NT2/D1 (cell line): ENCODE results near the gene SH2D3C.

Source experiments
- DNase-seq: peaks from one replicate; pipeline ENCODE4 v3.0.0-alpha.2; 2011; ENCODE audit warnings: low read depth, low spot score
- H3K27me3 ChIP-seq: 2 replicates; pipeline ENCODE4 v1.6.0; 2011; ENCODE audit warnings: mild to moderate bottlenecking; ENCODE audit not compliant: insufficient read length, insufficient read depth
- H3K36me3 ChIP-seq: 2 replicates; pipeline ENCODE4 v1.6.1; 2011; ENCODE audit warnings: mild to moderate bottlenecking, low read length, mixed read lengths; ENCODE audit not compliant: insufficient read depth, insufficient read length
- H3K4me1 ChIP-seq: 2 replicates; pipeline ENCODE4 v1.5.1; 2011; ENCODE audit not compliant: insufficient read depth, insufficient read length
- H3K4me3 ChIP-seq: 2 replicates; pipeline ENCODE4 v1.5.1; 2011; ENCODE audit warnings: low read depth; ENCODE audit not compliant: insufficient read length
- H3K9ac ChIP-seq: 2 replicates; pipeline ENCODE4 v1.6.0; 2011; ENCODE audit warnings: low read depth; ENCODE audit not compliant: insufficient read length
- H3K9me3 ChIP-seq: 2 replicates; pipeline ENCODE4 v1.5.1; 2011; ENCODE audit warnings: mild to moderate bottlenecking, low read length; ENCODE audit not compliant: insufficient read depth
- SUZ12 ChIP-seq: IDR thresholded peaks from 2 replicates; pipeline ENCODE4 v1.6.1; 2011; ENCODE audit not compliant: insufficient read length, insufficient read depth; ENCODE audit errors: extremely low read depth
- YY1 ChIP-seq: IDR thresholded peaks from 2 replicates; pipeline ENCODE4 v1.6.1; 2011; ENCODE audit not compliant: insufficient read length, insufficient read depth
- ZNF274 ChIP-seq: IDR thresholded peaks from 2 replicates; pipeline ENCODE4 v1.6.1; 2011; ENCODE audit warnings: mild to moderate bottlenecking, low read depth, low read length

Gene SH2D3C

DNA sequence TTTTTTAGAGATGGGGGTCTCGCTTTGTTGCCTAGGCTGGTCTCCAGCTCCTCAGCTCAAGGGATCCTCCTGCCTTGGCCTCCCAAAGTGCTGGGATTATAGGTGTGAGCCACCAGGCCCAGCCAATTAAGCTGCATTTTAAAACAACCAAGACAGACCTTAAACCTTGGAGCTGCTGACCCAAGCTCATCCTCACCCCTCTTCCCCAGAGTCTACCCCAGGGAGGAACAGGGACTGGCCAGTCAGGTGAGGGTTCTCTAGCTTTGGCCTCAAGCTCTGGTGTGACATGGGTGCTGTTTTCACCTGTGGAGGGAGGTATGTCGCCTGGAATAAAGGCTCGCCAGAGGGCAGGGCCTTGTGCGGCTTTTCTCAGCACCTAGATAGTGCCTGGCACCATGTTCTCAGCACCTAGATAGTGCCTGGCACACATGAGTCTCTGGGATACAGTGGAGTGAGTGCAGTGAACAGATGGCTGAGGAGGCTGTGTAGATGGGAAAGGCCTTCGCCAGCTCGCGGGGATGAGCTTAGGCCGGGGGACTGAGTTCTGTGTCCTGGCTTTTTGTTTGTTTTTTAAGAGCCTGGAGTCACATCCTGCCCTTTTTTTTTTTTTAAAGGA is 14.7 kb upstream of the SH2D3C start:
- Histone ChIP-seq H3K9me3 (no peaks in the 10 kb centered on the region), H3K27me3 (no peaks in the 10 kb centered on the region), H3K4me3 (no peak overlapping the region), H3K36me3 (peaks cover 56% of the 10 kb centered on the region), H3K4me1 (peaks cover 15% of the 10 kb centered on the region), H3K9ac (peak overlapping the region; percentile 29)
- DNase-seq: no peak
- no peak for TF ChIP-seq ZNF274
- TF ChIP-seq SUZ12: no peak
- no peak for TF ChIP-seq YY1

DNA sequence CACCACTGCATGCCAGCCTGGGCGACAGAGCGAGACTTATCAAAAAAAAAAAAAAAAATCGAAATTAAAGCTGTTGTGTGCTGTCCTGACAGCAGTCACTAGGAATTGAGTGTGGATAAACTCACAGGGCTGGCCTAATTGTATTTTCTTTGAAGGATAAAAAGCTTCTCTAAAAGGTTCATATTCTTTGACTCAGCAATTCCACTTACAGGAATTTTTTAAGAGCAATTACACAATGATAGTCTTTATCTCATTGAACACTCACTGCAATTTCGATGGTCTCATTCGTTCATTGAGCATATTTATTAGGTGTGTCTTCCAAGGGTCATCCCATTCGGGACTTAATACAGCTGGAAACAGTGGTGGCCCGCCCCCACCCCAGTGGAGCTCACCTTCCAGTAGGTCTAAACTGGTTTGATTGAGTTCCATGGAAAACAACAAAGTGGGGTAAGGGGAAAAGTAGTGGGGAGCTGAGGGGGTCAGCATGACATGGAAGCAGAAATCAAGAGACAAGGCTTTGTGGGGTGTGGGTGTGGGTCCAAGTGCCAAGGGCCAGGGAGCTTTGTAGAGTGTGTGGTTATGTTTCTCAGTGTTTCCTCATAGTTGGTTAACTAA is 14.1 kb upstream of the SH2D3C start:
- peaks cover 62% of the 10 kb centered on the region for H3K36me3 ChIP-seq
- H3K27me3 ChIP-seq: no peaks in the 10 kb centered on the region
- TF ChIP-seq ZNF274: no peak
- no peak for TF ChIP-seq YY1
- TF ChIP-seq SUZ12: no peak
- H3K4me3 ChIP-seq: no peak overlapping the region
- H3K9me3 ChIP-seq: no peaks in the 10 kb centered on the region
- H3K9ac ChIP-seq: no peak overlapping the region
- DNase-seq: no peak
- H3K4me1 ChIP-seq: peaks cover 15% of the 10 kb centered on the region

DNA sequence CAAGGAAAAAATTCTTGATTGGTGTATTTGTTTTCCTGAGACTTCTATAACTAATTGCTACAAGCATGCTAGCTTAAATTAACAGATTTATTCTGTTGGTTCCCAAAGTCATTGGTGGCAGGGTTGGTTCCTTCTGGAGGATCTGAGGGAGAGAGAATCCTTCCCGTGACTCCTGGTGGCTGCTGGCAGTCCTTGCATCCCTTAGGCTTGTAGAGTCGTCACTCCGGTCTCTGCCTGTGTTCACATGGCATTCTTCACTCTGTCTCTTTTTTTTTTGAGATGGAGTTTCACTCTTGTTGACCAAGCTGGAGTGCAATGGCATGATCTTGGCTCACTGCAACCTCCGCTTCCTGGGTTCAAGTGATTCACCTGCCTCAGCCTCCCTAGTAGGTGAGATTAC is 12.6 kb upstream of the SH2D3C start:
- Histone ChIP-seq H3K27me3 (no peaks in the 10 kb centered on the region), H3K9me3 (no peaks in the 10 kb centered on the region), H3K9ac (no peak overlapping the region), H3K4me3 (no peak overlapping the region), H3K4me1 (peaks cover 18% of the 10 kb centered on the region), H3K36me3 (peaks cover 72% of the 10 kb centered on the region)
- DNase-seq: no peak
- no peak for TF ChIP-seq SUZ12
- no peak for TF ChIP-seq ZNF274
- TF ChIP-seq YY1: no peak

DNA sequence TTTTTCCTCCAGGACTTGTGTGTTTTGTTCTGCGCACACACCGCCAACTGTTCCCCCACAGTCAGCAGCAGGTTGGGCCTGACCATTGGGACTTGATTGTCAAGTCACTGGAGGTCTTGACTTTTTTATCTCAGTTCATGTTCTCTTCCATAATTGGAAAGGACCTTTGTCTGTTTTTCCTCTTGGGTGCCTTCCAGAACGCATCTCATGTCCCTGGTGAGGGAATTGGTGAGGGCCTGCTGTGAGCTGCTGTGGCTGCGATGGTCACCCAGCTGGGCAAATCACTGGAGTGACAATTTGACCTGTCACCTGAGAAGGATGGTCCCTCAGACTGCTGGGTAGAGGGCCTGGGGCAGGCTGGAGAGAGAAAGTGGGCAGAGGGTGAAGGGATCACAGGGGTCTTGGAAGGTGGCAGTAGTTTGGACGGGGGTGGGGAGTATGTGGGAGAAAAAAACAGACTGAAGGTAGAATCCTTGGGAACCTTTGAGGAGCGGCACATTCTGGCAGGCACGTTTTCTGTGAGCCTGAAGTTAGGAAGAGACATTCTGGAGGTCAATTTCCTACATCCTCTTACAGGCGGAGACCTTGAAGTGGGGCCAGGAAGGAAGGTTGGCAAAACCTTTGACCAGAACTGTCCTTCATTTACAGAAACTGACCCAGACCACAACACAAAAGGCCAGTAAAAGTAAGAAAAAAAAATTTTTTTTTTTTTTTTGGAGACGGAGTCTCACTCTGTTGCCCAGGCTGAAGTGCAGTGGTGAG is 11.8 kb upstream of the SH2D3C start:
- Histone ChIP-seq H3K4me1 (peaks cover 18% of the 10 kb centered on the region), H3K4me3 (no peak overlapping the region), H3K9ac (no peak overlapping the region), H3K9me3 (no peaks in the 10 kb centered on the region), H3K36me3 (peaks cover 72% of the 10 kb centered on the region), H3K27me3 (no peaks in the 10 kb centered on the region)
- DNase-seq: no peak
- TF ChIP-seq ZNF274 (no peak), YY1 (no peak), SUZ12 (no peak)

DNA sequence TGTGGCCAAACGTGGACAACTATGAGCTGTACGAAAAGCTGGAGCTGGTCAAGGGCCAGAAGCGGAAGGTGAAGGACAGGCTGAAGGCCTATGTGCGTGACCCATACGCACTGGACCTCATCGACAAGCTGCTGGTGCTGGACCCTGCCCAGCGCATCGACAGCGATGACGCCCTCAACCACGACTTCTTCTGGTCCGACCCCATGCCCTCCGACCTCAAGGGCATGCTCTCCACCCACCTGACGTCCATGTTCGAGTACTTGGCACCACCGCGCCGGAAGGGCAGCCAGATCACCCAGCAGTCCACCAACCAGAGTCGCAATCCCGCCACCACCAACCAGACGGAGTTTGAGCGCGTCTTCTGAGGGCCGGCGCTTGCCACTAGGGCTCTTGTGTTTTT is 10.7 kb upstream of the SH2D3C start:
- DNase-seq: no peak
- no peak for TF ChIP-seq SUZ12
- TF ChIP-seq YY1: no peak
- TF ChIP-seq ZNF274: no peak
- Histone ChIP-seq H3K9me3 (no peaks in the 10 kb centered on the region), H3K4me1 (peaks cover 20% of the 10 kb centered on the region), H3K27me3 (no peaks in the 10 kb centered on the region), H3K9ac (no peak overlapping the region), H3K4me3 (no peak overlapping the region), H3K36me3 (peaks cover 72% of the 10 kb centered on the region)

DNA sequence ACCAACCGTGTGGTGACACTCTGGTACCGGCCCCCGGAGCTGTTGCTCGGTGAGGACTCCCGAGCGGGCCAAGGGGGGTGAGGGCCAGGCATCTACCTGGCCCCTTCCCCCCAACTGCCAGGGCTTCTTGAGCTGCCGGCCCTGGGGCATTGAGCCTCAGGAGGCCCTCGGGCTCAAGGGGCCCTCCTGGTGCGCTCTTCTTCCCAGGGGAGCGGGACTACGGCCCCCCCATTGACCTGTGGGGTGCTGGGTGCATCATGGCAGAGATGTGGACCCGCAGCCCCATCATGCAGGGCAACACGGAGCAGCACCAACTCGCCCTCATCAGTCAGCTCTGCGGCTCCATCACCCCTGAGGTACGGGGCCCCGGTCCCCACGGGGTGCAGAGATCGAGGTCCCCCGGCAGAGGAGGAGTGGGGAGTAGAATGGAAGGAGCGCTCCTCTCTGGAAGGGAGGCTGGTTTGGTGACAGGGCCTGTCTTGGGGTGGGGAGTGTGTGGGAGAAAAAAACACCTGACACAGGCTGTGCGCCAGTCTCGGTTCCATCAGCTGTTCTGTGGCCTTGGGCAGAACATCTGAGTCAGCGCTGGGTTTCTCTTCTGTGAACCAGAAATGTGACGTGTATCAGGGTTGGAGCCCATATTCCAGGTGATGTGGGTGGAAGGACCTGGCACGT is 10.0 kb upstream of the SH2D3C start:
- Histone ChIP-seq H3K9ac (peak overlapping the region; percentile 22), H3K36me3 (peaks cover 68% of the 10 kb centered on the region)

DNA sequence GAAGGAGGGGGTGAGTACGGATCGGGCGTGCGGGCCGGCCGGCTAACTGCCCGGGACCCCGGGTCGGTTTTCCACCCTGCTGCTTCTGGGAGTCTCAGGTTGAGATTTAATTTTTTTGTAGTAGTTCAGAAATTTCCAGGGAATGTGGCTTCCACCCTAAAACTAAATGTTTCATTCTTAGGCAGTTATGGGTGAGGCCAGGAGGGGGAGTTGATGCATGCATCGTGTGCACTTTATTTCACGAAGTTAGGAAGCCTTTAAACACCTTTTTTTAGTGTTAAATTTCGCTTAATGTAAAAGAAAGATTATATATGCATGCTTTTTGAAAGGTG is 8.3 kb upstream of the SH2D3C start:
- Histone ChIP-seq H3K4me3 (peak overlapping the region; percentile 97), H3K9ac (peak overlapping the region; percentile 100), H3K36me3 (peaks cover 51% of the 10 kb centered on the region), H3K9me3 (no peaks in the 10 kb centered on the region), H3K27me3 (no peaks in the 10 kb centered on the region), H3K4me1 (peaks cover 24% of the 10 kb centered on the region)
- DNase-seq: no peak
- TF ChIP-seq YY1: no peak
- no peak for TF ChIP-seq SUZ12
- no peak for TF ChIP-seq ZNF274

More for the DNA sequence above, 10.0 kb upstream of the SH2D3C start:
- Histone ChIP-seq H3K9me3 (no peaks in the 10 kb centered on the region), H3K27me3 (no peaks in the 10 kb centered on the region), H3K4me3 (no peak overlapping the region), H3K4me1 (peaks cover 20% of the 10 kb centered on the region)
- TF ChIP-seq SUZ12 (no peak), ZNF274 (no peak), YY1 (no peak)
- no peak for DNase-seq
